HG02759 (cell line): ENCODE results near the gene METTL13.
A peak's percentile ranks its signal among the peaks of the same experiment; 100 is the strongest.

ENCODE experiments used
- ATAC-seq: cut with Tn5 transposase; IDR thresholded peaks from one replicate; pipeline ENCODE4 v1.9.1; 2021; ENCODE audit warnings: mild to moderate bottlenecking, moderate library complexity; ENCODE audit not compliant: unreplicated experiment

Gene METTL13, protein sequence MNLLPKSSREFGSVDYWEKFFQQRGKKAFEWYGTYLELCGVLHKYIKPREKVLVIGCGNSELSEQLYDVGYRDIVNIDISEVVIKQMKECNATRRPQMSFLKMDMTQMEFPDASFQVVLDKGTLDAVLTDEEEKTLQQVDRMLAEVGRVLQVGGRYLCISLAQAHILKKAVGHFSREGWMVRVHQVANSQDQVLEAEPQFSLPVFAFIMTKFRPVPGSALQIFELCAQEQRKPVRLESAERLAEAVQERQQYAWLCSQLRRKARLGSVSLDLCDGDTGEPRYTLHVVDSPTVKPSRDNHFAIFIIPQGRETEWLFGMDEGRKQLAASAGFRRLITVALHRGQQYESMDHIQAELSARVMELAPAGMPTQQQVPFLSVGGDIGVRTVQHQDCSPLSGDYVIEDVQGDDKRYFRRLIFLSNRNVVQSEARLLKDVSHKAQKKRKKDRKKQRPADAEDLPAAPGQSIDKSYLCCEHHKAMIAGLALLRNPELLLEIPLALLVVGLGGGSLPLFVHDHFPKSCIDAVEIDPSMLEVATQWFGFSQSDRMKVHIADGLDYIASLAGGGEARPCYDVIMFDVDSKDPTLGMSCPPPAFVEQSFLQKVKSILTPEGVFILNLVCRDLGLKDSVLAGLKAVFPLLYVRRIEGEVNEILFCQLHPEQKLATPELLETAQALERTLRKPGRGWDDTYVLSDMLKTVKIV

DNA sequence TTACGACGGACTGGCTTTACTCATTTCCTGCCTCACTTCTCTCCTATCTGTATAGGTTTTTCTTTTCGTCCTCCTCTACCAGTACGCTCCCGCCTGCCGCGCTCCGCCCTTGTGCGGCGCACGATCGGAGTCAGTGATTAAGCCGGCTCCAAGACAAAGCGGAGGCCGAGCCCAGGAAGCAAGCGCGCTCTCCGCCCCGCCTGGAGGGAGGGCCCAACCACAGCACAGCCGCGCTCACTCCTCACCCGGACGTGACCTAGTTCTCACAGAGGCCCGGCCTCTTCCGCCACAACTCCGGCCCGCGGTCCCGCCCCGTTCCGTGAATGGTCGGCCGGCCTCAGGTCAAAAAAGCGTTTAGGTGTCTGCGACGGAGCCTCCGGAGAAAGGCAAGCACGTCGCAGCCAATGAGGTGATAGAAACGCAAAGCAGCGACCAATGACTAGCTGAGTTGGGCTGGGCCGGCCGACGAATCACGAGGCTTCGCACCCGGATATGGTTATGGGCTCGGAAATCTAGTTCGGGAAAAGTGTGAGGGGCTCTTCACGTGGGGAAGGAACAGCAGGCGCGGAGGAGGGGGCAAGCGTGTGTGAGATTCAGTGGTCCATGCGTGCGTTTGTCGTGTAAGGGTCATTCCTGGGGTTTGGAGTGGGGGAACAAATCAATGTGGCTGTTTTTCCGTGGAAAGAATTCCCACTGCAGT is at the start of gene METTL13:
METTL13 (plus strand) TSS at position 485 of the 700 bp plus-strand sequence. CDS start 308 bp downstream, outside the sequence.
- peak; percentile 98 for ATAC-seq

DNA sequence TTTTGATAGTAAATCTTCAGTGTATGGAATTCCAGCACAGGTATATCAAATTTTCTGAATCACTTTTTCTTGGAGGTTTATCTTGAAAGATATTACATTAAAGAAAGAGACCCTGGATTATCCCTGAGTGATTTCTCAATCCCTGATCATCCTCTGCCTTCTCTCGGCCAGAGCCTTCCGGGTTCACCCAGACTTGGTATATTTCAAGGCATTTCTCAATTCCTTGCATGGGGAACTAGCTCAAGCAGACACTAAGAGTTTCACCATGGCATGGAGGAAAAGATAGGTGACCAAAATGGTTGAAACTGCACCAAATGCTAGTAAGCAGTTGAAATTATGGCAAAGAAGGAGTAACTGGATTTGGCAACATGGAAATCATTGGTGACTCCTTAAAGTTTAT is 45.3 kb upstream of the METTL13 start:
- ATAC-seq = no peak

DNA sequence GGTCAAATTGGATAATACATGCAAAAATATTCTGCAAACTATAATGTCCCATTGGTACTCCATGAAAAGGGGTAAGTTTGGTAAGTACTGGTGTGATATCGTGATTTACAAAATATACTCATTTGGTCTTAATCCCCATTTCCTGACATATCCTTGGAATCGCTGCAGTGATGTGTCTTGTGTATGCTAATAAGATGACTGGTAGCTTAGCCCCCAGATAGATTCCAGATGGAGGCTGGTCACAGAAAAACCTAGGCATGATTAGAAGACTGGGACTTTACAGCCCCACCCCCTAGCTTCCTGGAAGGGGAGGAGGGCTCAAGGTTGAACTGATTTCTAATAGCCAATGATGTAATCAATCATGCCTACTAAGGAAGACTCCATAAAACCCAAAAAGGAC is 42.5 kb upstream of the METTL13 start:
- ATAC-seq = no peak

DNA sequence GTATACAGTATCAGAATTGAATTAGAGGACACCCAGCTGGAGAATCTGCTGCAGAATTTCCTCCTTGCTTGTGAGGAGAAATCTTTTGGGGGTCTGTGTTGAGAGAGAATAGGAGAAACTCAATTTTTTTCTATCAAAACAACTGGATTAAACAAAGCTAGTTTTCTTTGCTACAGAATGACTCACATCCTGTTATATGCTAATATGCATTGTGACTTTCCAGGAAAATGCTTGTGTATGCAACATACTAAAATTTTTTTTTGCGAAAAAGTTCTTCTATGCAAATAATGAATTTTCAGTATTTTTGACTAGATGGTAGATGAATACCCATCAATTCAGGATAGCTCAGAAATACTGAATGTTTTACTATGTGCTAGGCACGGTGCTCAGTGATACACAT is 41.8 kb upstream of the METTL13 start:
- ATAC-seq = no peak

DNA sequence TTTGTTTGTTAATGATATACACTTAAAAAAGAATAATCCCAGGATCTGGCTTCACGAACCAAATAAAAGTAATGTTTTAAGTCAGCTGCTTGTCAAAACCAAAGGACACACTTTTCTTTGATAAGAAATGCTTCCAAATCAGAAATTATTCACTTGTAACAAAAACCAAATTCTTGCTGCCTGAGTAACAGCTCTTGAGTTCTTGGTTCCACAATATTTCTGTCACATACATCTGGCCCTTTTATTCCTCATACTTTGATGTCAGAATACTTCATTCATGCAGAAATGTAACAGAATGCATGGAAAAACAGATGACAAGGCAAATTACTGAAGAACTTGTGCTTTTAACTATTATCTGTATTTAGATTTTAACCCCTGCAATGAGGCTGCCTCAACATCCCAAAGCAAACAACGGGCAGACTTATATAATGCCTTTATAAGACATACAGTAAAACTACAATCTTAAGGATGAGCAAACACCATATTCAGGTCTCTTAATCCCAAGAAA is 41.0 kb upstream of the METTL13 start:
- ATAC-seq = no peak

DNA sequence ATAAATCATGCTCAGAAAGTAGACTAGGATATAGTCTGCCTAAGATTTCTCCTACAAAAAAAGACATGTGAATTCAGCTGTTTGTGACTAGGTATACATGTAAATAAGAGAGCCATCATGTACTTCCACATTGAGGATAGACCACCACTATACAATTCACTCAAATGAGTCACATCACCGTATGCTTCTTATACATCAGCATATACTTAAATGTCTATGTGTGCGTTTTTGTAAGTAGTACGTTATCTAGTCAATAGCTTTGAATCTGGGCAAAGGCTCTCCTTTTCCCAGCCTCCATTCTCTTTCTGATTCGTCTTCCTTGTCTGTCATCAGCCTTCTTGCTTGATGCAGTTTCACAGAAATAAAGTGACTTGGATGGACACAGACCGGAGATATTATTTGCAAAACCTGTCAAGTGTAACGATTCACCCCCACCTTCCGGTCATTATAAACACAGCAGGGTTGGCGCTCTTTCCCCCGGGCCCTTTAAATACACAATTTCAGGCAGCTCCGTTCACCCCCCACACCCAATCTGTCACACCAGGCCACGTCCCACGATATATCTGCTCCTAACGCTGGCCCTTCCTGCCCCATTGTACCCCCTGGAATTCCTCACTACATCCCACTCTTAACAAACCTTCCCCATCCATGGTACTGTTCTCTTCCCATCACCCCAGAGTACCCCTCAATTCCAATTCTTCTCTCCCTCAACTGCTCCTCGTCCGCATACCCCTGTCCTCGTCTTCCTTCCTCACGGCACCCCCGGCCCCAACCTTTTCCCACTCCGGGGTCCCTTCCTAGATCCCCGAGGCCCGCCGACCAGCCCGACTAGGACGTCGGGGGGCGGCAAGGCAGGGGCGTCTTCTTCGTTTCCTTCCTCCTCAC is 40.2 kb upstream of the METTL13 start:
- ATAC-seq = peak; percentile 31

DNA sequence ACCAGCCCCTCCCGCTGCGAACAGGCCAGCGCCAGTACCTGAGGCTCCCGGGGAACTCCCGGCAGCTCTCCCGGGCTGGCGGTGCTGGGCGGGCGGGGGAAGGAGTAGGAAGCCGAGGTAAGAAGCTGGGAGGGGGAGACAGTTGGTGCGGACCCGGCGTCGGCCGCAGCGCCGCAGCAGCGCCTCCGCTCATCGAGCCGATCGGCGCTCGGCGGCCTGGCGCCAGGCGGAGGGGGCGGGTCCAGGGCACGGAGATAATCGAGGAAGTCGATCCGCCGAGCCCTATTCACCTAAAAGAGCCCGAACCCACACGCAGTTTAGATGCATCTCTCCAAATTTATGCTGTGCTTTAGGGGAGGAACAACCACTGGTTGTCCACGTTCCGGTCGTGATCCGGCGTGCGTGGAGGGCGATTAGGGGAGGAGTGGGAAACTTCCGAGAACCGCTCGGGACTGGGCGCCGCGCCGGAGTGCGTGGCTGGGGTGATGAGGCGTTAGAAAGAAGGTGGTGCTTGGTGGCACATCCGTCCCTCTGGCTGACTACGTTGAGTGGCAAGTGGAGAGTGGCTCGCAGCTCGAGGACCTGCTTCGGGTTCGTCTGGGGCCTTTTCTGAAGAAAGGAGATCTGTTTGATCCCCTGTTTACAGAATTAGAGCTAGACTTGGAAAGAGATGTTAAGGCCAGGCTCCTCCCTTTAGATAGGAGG is 39.4 kb upstream of the METTL13 start, which contains the start of gene VAMP4:
VAMP4 (minus strand) TSS at position 194 of the 705 bp plus-strand sequence. CDS start 3,651 bp downstream, outside the sequence.
- ATAC-seq = peak; percentile 90

DNA sequence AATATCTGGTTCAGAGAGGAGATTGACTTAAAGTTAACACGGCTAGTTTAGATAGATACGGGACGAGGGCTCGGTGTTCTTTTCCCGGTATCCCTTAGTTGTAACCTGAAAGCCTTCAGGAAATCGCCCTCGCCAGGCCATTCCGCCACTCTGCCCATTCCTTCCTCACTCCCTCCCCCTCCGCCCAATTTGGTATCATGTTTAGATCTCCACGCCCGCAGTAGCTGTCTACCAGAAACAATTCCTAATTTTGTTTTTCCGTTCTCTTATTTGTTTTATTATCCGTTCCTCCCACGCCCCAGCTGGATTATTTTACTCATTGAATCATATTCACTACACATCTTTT is 38.9 kb upstream of the METTL13 start:
- peak; percentile 5 for ATAC-seq

DNA sequence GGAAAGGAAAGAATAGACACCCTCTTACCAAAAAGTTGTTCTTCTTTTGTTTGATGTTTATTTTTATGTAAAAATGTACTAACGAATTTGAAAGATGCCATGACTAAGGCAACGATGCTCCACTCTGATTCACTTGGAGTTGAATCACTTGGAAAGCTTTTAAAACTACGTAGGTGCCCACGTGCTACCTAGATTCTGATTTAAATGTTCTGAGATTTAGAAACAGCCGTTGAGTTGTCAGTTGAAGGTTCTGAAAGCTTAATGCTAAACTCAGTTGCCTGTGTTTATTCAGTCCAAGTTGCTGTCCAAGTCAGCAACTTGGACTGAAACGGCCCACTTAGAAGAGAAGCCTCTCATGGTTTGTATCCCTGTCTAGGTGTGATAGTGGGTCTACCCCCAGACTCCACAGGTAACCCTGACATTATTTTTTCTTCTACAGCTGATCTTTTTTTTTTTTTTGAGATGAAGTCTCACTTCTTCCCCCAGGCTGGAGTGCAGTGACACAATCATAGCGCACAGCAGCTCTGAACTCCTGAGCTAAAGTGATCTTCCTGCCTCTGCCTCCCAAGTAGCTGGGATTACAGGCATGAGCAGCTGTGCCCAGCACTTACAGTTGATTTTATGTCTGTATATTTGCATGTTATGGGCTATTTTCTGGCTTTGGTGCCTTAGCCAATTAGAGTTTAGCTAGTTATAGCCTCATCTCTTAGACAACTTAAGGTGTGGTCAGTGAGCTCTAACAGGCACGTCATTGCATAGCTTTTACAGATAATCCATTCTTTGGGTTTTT is 38.2 kb upstream of the METTL13 start:
- no peak for ATAC-seq

DNA sequence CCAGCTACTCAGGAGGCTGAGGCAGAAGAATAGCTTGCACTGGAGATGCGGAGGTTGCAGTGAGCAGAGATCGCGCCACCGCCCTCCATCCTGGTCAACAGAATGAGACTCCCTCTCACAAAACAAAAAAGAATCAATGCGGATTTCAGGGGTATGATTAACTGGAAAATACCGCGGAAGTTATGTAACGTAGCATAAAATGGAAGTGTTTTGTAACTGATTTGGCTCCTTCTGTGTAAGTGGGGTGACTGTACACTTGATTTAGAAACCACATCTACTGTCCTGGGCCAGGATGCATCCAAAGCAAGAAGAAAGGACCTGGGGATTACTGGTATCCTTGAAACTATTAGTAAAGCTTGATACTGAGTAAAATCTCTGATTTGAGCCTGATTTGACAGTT is 36.5 kb upstream of the METTL13 start:
- ATAC-seq = no peak

DNA sequence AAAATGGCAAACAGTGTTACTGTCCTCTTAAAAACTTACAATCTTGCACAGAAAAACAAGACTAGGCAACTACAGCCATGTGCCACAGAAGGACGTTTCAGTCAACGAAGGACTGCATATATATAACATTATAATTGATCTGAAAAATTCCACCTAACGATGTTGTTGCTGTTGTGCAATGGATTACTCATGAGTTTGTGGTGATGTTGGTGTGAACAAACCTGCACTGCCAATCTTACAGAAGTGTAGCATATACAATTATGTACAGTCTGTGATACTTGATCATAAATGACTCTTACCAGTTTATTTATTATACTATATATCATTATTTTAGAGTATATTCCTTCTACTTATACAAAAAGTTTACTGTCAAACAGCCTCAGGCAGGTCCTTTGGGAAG is 32.8 kb upstream of the METTL13 start:
- ATAC-seq = no peak

DNA sequence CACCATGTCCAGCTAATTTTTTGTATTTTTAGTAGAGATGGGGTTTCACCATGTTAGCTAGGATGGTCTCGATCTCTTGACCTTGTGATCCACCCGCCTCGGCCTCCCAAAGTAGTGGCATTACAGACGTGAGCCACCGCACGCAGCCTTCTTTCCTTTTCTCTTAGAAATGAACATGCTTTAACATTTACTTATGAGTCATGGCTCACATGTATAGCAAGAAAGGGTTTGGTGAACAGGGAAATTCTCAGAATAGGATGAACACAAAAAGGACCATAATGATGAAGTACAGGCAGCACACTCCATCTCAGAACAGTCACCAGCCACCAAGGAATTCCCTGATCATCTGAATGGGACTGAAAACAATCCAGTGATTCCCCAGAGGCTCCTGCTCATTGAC is 30.2 kb upstream of the METTL13 start:
- no peak for ATAC-seq

DNA sequence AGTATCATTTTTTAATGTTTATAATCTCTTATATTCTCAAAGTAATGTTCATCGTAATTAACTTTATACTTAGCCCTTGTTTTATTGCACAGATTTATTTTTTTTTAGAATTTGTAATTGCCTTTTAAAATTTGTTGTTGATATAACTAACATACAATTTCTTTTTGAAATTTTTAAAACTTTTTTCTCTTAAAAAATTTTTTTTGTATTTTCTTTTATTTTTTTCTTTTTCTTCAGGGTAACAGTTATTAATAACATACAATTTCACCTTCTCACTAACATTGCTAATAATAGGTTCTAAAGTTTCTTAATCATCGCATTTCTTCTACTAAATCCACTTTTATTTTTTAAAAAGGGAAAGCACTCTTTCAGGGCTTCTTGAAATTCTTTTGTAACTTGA is 28.3 kb upstream of the METTL13 start:
- no peak for ATAC-seq

DNA sequence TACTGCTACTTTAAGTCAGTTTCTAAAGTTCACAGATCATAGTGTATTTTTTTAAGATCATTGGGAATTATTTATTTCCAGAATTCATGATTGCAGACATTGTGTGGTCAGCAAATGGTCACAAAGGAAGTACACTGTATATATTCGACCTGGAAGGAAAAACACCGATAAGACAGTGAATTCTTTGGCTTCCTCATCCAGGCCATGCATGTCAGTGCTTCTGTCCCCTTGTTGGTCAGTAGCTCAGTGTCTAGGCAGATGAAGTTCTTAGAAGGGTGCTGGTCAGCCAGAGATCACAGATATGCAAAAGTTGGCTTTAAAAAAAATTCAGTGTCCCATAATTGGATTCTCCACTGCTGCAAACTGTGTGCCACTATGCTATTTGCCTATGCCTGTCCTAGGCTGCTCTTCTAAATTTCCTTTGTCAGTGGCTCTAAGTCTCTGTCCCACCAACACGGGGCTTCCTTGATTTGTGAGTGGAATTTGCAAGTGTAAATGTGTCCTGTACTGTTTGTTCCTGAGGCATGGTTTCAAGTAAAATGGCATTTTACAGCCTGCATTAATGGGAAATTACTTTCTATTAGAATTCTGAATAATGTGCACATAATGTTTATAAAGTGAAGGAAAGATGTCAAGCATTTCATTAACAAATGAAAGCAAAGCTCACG is 27.6 kb upstream of the METTL13 start:
- ATAC-seq = no peak

DNA sequence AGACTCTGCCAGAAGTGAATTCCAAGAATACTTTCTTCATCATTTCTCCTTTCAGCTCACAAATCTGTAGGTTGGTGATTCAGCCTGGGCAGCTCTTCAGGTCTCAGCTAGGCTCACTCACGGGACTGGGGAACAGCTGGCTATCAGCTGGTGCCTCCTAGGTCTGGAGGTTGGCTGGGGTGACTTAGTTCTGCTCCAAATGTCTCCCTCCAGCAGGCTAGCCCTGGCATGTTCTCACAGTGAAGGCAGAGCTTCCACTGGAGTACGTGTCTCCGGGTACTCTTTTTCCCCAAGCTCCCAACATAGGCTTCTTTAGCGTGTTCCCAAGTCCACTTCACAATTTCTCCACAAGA is 27.1 kb upstream of the METTL13 start:
- ATAC-seq = no peak

DNA sequence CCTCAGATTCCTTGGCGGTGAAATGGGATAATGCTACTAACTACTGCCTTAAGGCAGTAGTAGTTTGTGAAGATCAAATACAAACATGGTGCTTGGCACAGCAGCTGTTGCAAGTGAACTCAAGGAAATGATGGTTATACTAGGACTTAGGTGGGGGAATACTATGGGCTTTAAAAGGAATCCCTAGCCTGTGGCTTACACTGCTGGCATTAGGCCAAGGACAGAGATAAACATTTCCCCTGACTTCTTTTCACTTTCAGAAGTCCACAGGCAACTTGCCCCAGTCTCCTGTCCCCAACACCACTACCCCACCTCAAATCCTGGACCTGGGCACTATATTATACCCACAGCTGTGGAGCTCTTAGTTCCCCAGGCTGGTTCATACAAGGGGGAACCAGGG is 26.5 kb upstream of the METTL13 start:
- no peak for ATAC-seq

DNA sequence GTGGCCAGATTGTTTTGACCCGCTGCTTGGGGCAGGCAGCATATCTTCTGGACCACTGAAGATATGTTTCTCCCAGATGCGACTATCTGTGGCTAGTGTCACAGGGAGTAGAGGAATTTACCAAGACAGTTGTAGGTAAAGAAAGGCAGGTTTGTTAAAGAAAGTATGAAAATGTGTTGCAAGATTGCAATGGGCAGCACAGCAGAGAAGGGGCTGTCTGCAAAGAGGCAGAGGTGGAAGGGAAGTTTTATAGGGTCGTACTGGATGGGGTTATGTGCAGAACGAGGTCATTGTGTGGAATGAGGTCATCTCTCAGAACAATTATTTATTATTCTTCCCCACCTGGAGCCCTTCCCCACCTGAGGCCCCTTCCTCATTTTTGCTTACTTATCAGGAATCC is 24.6 kb upstream of the METTL13 start:
- no peak for ATAC-seq

DNA sequence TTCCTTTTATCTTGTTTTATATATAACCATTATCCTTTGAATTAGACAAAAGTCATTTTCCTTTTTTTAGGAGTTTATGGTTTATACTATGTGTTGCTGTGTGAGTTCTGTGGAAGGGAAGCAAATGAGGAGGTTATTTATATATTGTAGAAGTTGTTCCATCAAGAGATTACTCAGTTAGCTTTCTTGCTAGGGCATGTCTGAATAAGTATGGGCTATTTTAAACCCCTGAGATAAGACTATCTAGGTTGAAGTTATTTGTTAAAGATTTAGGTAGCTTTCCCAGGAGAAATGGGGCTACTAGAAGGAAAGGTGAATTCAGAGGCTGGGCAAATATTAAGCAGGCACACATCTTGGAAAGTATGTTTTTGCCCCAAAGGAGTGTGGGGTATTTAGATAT is 23.4 kb upstream of the METTL13 start:
- no peak for ATAC-seq

DNA sequence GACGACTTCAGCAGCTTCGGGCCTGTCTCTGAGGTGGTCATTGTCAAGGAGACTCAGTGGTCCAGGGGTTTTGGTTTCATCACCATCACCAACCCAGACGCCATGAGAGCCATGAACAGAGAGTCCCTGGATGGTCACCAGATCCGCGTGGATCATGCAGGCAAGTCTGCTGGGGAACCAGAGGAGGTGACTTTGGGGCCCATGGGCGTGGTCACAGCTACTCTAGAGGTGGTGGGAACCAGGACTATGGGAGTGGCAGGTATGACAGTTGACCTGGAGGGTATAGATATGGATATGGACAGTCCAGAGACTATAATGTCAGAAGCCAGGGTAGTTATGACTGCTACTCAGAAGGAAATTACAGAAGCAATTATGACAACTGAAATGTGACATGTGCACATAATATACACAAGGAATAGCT is 19.3 kb upstream of the METTL13 start:
- no peak for ATAC-seq
